ENCODE measurements around the gene RND2. TPM values are rescaled to one million over a fixed set of nuclear protein-coding genes. Genes with fewer than 3 reads are reported as not detected.

RND2 gene
- total RNA-seq, 1 donor: 1.3 TPM

- no peak overlapping the region for H3K4me3 ChIP-seq (ENCODE audit: low read depth, low read length)
- no peak for DNase-seq (ENCODE audit: low read depth)
- no peak for TF ChIP-seq CTCF (IDR thresholded peaks at IDR 0.05; ENCODE audit: insufficient read depth, low read depth, low read length)
Measured at GRCh38 chr17:43010667-43011308, 14.2 kb upstream of the RND2 start.

GRCh38 chr17:43011728-43012472 is 13.1 kb upstream of the RND2 start:
- no peak for DNase-seq (ENCODE audit: low read depth)
- no peak overlapping the region for H3K4me3 ChIP-seq (ENCODE audit: low read depth, low read length)
- TF ChIP-seq CTCF (IDR thresholded peaks at IDR 0.05; ENCODE audit: insufficient read depth, low read depth, low read length): no peak

- no peak for TF ChIP-seq CTCF (IDR thresholded peaks at IDR 0.05; ENCODE audit: insufficient read depth, low read depth, low read length)
- H3K4me3 ChIP-seq (ENCODE audit: low read depth, low read length): no peak overlapping the region
- no peak for DNase-seq (ENCODE audit: low read depth)
Measured at GRCh38 chr17:43013296-43013695, 11.7 kb upstream of the RND2 start.

- no peak overlapping the region for H3K4me3 ChIP-seq (ENCODE audit: low read depth, low read length)
- DNase-seq (ENCODE audit: low read depth): no peak
- no peak for TF ChIP-seq CTCF (IDR thresholded peaks at IDR 0.05; ENCODE audit: insufficient read depth, low read depth, low read length)
Measured at GRCh38 chr17:43014020-43014648, 10.9 kb upstream of the RND2 start.

- DNase-seq (ENCODE audit: low read depth): no peak
- H3K4me3 ChIP-seq (ENCODE audit: low read depth, low read length): no peak overlapping the region
- no peak for TF ChIP-seq CTCF (IDR thresholded peaks at IDR 0.05; ENCODE audit: insufficient read depth, low read depth, low read length)
Measured at GRCh38 chr17:43014649-43015542, 10.1 kb upstream of the RND2 start.

GRCh38 chr17:43015579-43015978 is 9.5 kb upstream of the RND2 start:
- TF ChIP-seq CTCF (IDR thresholded peaks at IDR 0.05; ENCODE audit: insufficient read depth, low read depth, low read length): no peak
- H3K4me3 ChIP-seq (ENCODE audit: low read depth, low read length): no peak overlapping the region
- DNase-seq (ENCODE audit: low read depth): no peak
